DOHH2 (cell line): ENCODE measurements around the gene F10.

Experiments
- EZH2phosphoT487 ChIP-seq: fragments of 200-600 bp; sonication (generic); IDR thresholded peaks from 2 replicates; pipeline ENCODE4 v1.6.1; 2017; ENCODE audit warnings: borderline replicate concordance, mild to moderate bottlenecking, antibody characterized with exemption, low read length, moderate library complexity, mixed read lengths
- TF ChIP-seq, protein P1 (sequence below): fragments of 200-600 bp; sonication (generic); IDR thresholded peaks from one replicate; pipeline ENCODE4 v1.5.1; 2014; ENCODE audit warnings: antibody characterized with exemption, mild to moderate bottlenecking, low read depth, low read length; ENCODE audit not compliant: poor library complexity, severe bottlenecking

GRCh38 chr13:113112893-113113845, 9.4 kb upstream of the F10 start:
- TF ChIP-seq, protein P1, sequence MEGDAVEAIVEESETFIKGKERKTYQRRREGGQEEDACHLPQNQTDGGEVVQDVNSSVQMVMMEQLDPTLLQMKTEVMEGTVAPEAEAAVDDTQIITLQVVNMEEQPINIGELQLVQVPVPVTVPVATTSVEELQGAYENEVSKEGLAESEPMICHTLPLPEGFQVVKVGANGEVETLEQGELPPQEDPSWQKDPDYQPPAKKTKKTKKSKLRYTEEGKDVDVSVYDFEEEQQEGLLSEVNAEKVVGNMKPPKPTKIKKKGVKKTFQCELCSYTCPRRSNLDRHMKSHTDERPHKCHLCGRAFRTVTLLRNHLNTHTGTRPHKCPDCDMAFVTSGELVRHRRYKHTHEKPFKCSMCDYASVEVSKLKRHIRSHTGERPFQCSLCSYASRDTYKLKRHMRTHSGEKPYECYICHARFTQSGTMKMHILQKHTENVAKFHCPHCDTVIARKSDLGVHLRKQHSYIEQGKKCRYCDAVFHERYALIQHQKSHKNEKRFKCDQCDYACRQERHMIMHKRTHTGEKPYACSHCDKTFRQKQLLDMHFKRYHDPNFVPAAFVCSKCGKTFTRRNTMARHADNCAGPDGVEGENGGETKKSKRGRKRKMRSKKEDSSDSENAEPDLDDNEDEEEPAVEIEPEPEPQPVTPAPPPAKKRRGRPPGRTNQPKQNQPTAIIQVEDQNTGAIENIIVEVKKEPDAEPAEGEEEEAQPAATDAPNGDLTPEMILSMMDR = no peak
- no peak for TF ChIP-seq EZH2phosphoT487
